HG02870 (cell line): ENCODE measurements around the gene SLC22A14.
"Not testable (repeated sequence)": the region's sequence is repeated elsewhere in the genome, so short reads cannot be mapped to it uniquely, and the experiment has no call there.

Experiments used
- ATAC-seq: cut with Tn5 transposase; IDR thresholded peaks from one replicate; pipeline ENCODE4 v1.9.1; 2021; ENCODE audit warnings: mild to moderate bottlenecking, moderate library complexity; ENCODE audit not compliant: unreplicated experiment

SLC22A14 gene

DNA sequence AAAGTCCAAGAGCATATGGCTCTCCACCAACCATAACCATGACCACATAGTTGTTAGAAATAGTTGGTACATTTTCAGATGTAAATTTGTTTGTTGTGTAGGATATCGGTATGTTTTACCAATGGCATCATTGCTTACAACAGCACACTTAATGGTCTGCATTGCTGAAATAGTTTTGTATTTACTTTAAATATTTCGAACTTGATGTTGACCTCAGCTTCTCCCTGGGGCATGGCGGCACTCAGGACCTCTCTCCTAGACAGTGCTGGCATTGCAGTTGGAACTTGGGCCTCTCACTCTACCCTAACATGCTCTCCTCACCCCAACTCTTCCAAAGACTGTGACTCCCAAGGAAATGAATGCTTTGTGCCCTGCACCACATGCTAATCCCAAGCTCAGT is 11.5 kb upstream of the SLC22A14 start:
- ATAC-seq: no peak

DNA sequence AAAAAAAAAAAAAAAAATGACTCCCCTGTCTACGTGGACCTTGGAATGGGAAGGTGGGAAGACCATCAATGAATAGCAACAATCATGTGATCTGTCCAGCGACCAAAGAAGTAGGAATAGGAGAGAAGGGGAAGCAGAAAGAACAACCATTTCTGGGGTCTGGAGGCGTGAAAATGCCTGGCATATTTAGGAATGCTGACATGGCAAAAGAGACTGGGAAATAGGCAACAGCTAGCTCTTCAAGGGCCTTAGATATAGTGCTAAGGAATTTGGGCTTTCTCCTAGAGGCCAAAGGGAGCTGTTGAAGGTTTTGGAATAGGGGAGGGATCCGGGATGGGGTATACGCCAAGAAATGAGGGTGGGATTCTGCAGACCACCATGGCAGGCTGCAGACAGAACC is 10.5 kb upstream of the SLC22A14 start:
- no peak for ATAC-seq

GRCh38 chr3:38274864-38275649 is 7.0 kb upstream of the SLC22A14 start:
- no peak for ATAC-seq

DNA sequence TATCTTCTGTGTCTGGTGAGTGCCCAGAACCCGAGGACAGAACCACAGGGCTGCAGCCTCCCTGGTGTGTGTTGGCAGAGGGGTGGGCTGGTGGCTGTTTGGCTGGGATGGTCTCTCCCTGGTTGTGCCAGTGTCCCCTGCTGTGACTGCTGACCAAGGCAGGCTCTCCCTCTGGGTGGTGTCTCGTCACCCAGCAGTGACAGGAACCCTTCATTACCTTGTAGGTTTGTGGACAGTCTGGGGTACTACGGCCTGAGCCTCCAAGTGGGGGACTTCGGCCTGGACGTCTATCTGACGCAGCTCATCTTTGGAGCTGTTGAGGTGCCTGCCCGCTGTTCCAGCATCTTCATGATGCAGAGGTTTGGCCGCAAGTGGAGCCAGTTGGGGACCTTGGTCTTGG is 6.4 kb upstream of the SLC22A14 start:
- ATAC-seq: no peak

GRCh38 chr3:38276081-38276916 is 5.8 kb upstream of the SLC22A14 start:
- ATAC-seq: no peak

DNA sequence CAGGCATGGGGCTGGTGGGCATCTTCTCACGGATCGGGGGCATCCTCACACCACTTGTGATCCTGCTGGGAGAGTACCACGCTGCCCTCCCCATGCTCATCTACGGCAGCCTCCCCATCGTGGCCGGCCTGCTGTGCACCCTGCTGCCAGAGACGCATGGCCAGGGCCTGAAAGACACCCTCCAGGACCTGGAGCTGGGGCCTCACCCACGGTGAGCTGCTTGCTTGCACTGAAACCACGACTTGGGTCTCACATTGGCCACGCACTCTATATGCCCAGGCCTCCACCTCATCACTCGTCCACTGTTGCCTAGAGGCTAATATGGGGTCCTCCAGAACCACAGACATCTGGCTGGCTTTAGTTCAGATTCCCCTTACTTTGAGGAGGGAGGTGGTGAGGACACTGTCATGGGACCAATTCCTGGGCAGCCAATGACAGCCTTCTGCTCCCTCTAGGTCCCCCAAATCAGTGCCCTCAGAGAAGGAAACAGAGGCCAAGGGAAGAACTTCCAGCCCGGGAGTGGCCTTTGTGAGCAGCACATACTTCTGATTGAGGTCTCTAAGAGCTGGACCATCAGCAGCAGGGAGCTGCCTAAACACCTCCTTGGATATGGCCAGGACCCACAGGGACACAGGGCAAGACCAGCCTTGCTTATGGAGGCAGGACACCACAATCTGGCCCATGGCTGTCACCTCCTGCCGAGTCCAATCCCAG is 5.0 kb upstream of the SLC22A14 start:
- no peak for ATAC-seq

DNA sequence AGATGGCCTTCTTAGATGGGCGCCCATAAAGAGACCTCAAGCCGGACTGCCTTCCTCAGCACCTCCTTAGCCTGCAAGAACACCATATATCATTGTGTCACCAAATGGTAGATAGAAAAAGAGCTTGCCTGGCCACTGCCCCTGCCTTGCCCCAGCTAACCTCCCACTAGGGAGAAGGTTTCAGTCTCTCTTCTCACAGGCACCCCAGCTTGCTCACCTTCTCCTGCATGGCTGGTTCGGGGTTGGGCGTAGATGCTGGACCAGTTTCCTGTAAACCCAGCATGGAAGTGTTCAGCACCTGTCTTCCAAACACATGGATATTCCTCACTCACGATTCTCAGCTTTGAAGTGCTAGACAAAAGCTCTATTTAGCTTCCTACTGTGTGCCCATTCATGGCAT is 3.3 kb upstream of the SLC22A14 start:
- ATAC-seq: no peak

DNA sequence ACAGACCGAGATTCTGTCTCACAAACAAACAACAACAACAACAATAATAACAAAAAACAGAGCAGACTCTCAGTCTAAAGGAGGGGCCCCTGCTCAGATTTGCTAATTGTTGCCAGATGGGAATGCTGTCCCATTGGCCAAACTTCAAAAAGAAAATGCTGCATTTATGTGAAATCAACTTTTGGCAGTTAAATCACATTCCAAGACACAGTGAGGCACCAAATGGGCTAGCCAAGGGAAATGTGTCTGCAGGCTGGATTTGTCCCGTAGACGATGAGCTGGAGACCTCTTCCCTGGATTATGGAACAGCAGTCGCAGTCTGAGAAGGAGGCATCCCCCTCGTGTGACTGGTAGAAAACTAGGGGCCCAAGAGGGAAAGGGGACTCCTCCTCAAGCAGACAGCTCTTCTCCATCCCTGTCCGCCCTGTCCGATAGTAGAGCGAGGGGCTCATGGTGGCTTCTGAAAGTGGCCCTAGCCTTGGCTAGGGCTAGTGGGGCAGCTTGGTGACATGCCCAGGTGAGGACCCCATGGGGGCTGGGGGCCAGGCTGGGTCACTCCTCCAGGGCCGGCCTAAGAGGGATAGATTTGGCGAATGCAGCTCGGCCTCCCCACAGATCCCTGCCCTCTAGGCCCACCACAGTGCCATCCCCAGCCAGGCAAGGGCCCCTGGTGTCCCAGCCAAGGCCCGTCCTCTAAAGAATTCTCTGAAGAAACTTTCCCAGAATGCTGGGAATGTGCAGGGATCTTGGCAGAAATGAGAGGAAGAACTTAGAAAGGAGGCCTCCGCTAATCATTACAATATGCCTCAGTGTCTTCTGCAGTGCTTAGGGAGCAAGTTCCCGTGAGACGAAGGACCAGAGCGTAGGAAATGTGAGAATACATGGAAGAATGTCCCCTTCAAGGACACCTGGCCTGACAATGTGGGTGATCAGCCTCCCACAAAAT is 2.0 kb downstream of the SLC22A14 start:
- ATAC-seq: no peak

GRCh38 chr3:38284756-38285150 is 2.7 kb downstream of the SLC22A14 start:
- ATAC-seq: no peak

DNA sequence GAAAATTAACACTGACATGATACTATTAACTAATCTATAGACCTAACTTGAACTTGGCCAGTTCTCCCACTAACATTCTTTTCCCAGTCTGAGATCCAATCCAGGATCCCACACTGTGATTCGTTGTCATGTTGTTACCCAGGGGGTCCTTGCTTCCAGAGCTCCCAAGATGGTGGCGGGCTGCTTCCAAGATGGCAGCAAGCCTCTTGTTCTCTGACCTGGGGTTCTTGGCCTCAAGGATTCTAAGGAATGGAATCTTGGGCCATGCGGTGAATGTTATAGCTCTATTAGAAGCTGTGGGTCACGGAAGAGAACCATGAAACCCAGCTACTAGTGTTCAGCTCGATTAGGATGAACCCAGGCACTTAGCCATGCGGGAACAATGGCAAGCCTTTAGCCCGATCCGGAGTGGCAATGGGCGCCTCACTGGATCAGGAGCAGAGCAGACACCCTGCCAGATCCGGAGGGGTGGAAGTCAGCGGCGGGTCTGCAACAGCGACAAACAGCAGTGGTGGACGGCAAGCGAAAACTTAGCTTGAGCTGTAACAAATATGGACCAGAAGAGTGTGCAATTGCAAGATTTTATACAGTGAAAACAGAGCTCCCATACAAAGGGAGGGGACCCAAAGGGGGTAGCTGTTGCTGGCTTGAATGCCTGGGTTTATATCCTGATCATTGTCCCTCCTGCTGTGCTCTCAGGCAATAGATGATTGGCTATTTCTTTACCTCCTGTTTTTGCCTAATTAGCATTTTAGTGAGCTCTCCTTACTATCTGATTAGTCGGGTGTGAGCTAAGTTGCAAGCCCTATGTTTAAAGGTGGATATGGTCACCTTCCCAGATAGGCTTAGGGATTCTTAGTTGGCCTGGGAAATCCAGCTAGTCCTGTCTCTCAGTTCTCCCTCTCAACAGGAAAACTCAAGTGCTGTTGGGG is 7.5 kb downstream of the SLC22A14 start:
- ATAC-seq: not testable (repeated sequence)

GRCh38 chr3:38297053-38297452 is 15.0 kb downstream of the SLC22A14 start:
- ATAC-seq: not testable (repeated sequence)

DNA sequence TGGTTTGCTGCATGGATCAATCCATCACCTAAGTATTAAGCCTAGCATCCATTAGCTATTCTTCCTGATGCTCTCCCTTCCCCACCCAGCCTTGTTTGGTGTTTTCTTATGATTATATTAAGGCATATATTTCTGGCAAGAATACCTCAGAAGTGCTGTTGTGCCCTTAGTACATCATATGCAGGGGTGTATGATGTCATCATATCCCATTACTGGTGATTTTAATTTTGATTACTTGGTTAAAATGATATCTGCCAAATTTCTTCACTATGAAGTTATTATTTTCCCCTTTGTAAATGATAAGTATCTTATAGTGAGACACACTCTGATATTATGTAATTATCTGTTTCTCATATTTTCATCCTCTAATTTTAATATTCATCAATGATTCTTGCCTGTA is 15.4 kb downstream of the SLC22A14 start:
- no peak for ATAC-seq

DNA sequence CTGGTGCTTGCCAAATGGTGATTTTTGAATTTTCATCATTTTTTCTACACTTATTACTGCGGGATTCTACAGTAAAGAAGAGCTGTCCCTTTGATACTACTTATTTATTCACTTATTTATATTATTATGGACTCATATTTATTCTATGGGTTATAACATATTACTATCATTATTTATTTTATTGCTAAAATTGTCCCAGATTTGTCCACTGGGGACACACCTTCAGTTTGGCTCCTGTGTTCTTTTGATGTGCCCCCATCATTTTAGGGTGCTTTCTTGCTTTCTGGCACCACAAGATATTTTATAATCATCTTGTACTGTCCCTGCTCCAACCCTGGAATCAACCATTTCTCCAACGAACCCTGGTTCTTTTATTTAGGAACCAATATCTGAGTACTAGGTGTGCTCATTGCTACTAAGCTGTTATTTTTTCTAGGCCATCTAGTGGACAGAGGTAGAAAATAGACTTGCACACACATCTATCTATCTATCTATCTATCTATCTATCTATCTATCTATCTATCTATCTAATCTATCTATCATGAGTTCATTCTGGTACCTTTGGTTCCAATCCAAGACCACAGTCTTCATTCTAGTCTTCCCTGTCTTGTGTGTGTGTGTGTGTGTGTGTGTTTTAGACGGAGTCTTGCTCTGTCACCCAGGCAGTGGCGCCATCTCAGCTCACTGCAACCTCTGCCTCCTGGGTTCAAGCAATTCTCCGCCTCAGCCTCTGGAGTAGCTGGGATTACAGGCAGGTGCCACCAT is 16.0 kb downstream of the SLC22A14 start:
- ATAC-seq: no peak

DNA sequence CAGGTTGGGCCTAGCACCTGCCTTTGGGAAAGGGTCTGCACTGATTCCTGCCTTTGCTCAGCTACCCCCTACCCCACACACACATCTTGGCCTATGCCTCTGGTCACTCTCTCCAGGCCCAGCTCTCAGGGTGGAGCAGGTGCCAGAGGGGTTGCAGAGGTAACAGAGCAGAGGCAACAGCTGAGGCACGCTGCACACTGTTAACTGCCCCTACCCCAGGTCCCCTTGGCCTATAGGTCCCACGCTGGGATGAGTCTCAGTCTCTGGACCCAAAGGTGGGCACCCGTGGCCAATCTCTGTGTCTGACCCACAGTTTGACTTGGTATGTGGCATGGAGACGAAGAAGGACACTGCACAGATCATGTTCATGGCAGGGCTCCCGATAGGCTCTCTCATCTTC is 24.8 kb downstream of the SLC22A14 start:
- ATAC-seq: no peak

- no peak for ATAC-seq
Observed at GRCh38 chr3:38307599-38307998, 25.5 kb downstream of the SLC22A14 start.

GRCh38 chr3:38308456-38308855 is 26.4 kb downstream of the SLC22A14 start:
- ATAC-seq: no peak

DNA sequence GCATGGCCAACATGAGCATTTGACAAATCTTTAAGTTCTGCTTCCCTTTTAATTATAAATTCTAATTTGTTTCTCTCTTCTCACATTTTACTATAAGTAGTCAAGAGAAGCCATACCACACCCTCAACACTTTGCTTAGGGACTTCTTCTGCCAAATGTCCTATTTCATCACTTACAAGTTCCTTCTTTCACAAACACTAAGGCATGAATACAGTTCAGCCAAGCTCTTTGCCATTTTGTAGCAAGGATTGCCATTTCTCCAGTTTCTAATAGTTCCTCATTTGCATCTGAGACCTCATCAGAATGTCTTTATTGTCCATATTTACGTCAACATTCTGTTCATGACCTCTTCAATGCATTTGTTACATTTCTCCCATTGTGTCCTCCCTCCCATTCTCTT is 29.4 kb downstream of the SLC22A14 start:
- ATAC-seq: no peak

GRCh38 chr3:38311941-38312340 is 29.8 kb downstream of the SLC22A14 start:
- ATAC-seq: no peak

DNA sequence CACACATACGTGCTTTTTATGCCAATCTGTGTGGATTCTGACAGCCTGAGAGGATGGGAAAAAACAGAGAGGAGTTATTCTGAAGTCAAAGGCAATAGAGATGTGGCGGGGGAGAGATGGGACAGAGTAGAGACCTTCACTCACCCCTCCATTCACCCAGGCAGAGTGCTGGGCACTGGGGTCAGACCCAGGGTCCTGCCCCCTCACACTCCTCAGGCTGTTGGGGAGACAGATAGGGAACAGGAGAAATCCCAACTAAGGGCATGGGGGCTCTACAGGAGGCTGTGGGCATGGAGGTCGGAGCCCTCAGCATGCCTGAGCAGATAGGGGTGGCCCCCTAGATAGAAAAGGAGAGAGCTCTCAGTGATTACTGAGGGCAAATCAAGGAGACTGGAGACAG is 30.3 kb downstream of the SLC22A14 start:
- ATAC-seq: no peak
